HL-60 (cell line): ENCODE measurements around the gene PPP6C.

ENCODE experiments used
- DNase-seq, 2 experiments: peaks; one replicate each; pipeline ENCODE4 v3.0.0-alpha.2; 2010 to 2020; ENCODE audit warnings: low read depth in 1 of 2, low spot score in 1 of 2
- H3K27ac ChIP-seq: fragments of 250-450 bp; sonication (Bioruptor Pico); replicated peaks from 2 replicates; pipeline ENCODE4 v1.5.1; 2020; ENCODE audit warnings: mild to moderate bottlenecking, moderate library complexity
- H3K27me3 ChIP-seq: fragments of 250-450 bp; sonication (Bioruptor Pico); 2 replicates; pipeline ENCODE4 v1.5.1; 2021; ENCODE audit warnings: mild to moderate bottlenecking, moderate library complexity; ENCODE audit not compliant: insufficient read depth, poor library complexity, severe bottlenecking
- H3K4me3 ChIP-seq: replicated peaks from 2 replicates; pipeline ENCODE4 v1.5.1; 2011; ENCODE audit warnings: mild to moderate bottlenecking, control low read depth, low read length; ENCODE audit not compliant: insufficient read depth
- GABPA ChIP-seq: IDR thresholded peaks from 2 replicates; pipeline ENCODE4 v1.6.1; 2012; ENCODE audit warnings: low read depth
- POLR2AphosphoS5 ChIP-seq: IDR thresholded peaks from 2 replicates; pipeline ENCODE4 v1.6.1; 2012; ENCODE audit warnings: low read depth
- SPI1 ChIP-seq: IDR thresholded peaks from 2 replicates; pipeline ENCODE4 v1.6.1; 2012; ENCODE audit warnings: low read depth, mild to moderate bottlenecking, borderline replicate concordance
- TF ChIP-seq, protein P1 (sequence below): IDR thresholded peaks from 2 replicates; pipeline ENCODE4 v1.6.1; 2012; ENCODE audit warnings: low read depth; ENCODE audit not compliant: insufficient replicate concordance
- TF ChIP-seq, protein P2 (sequence below): IDR thresholded peaks from one replicate; pipeline ENCODE4 v1.5.1; 2011; ENCODE audit warnings: low read length, control low read depth, inconsistent platforms; ENCODE audit not compliant: insufficient read depth

PPP6C gene

DNA sequence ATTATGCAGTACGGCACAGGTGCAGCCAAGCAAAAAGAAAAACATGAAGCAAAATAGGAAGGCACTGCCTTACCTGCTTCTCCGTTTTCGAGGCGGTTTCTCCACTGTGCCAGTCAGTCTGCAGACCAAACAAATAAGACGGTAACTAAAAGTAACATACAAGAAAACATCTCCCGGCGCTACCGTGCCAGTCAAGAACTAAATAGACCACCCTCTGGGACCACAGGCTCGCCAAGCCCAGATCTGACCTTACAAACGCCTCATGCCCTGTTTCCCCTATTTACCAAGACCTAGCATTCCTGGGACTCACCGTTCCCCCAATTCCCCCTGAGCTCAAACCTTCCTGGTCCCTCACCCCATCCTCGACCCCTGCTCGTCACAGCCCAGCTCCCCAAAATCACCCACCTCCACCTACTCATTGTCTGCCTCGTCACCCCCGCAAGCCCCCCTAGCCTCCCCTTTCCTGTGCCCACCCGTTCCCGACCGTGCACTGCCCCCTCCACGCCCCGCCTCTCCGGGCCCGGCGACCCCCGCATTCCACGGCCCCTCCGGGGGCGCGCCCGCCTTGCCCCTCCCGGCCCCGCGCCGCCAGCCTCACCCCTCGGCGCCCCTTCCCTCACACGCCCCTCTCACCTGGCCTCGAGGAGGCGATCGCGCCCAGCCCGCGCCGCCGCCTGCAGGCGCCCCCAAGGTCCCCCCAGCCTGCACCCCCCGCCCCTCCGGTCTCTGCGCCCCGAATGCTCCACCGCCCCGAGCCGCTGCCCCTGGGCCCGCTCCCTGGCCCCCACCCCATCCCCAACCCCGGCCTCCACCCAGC lies 46.8 kb downstream of the PPP6C start:
- TF ChIP-seq GABPA (no peak), SPI1 (no peak), POLR2AphosphoS5 (no peak)
- TF ChIP-seq, protein P1, sequence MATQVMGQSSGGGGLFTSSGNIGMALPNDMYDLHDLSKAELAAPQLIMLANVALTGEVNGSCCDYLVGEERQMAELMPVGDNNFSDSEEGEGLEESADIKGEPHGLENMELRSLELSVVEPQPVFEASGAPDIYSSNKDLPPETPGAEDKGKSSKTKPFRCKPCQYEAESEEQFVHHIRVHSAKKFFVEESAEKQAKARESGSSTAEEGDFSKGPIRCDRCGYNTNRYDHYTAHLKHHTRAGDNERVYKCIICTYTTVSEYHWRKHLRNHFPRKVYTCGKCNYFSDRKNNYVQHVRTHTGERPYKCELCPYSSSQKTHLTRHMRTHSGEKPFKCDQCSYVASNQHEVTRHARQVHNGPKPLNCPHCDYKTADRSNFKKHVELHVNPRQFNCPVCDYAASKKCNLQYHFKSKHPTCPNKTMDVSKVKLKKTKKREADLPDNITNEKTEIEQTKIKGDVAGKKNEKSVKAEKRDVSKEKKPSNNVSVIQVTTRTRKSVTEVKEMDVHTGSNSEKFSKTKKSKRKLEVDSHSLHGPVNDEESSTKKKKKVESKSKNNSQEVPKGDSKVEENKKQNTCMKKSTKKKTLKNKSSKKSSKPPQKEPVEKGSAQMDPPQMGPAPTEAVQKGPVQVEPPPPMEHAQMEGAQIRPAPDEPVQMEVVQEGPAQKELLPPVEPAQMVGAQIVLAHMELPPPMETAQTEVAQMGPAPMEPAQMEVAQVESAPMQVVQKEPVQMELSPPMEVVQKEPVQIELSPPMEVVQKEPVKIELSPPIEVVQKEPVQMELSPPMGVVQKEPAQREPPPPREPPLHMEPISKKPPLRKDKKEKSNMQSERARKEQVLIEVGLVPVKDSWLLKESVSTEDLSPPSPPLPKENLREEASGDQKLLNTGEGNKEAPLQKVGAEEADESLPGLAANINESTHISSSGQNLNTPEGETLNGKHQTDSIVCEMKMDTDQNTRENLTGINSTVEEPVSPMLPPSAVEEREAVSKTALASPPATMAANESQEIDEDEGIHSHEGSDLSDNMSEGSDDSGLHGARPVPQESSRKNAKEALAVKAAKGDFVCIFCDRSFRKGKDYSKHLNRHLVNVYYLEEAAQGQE: no peak
- TF ChIP-seq, protein P2, sequence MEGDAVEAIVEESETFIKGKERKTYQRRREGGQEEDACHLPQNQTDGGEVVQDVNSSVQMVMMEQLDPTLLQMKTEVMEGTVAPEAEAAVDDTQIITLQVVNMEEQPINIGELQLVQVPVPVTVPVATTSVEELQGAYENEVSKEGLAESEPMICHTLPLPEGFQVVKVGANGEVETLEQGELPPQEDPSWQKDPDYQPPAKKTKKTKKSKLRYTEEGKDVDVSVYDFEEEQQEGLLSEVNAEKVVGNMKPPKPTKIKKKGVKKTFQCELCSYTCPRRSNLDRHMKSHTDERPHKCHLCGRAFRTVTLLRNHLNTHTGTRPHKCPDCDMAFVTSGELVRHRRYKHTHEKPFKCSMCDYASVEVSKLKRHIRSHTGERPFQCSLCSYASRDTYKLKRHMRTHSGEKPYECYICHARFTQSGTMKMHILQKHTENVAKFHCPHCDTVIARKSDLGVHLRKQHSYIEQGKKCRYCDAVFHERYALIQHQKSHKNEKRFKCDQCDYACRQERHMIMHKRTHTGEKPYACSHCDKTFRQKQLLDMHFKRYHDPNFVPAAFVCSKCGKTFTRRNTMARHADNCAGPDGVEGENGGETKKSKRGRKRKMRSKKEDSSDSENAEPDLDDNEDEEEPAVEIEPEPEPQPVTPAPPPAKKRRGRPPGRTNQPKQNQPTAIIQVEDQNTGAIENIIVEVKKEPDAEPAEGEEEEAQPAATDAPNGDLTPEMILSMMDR: no peak
- Histone ChIP-seq H3K4me3 (peak overlapping the region; percentile 82), H3K27me3 (no peaks in the 10 kb centered on the region), H3K27ac (no peak overlapping the region)
- peak in 1 of 2 experiments; percentile 11 for DNase-seq

DNA sequence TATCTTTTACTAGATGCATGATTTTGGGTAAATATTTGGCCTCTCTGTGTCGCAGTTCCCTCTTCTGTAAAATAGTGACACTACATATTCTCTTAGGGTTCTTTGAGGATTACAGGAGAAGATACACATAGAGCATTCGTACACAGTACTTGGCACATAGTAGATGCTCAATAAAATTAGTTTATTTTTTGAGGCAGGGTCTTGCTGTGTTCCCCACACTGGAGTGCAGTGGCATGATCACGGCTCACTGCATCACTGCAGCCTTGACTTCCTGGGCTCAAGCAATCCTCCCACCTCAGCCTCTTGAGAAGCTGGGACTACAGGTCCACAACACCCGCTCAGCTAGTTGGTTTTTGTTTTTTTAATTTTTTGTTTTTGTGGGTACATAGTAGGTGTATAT lies 47.9 kb downstream of the PPP6C start:
- TF ChIP-seq SPI1: no peak
- TF ChIP-seq POLR2AphosphoS5: no peak
- no peak for TF ChIP-seq GABPA
- TF ChIP-seq, protein P2: no peak
- TF ChIP-seq, protein P1: no peak
- H3K27ac ChIP-seq: no peak overlapping the region
- H3K4me3 ChIP-seq: no peak overlapping the region
- H3K27me3 ChIP-seq: no peaks in the 10 kb centered on the region
- DNase-seq: no peak

DNA sequence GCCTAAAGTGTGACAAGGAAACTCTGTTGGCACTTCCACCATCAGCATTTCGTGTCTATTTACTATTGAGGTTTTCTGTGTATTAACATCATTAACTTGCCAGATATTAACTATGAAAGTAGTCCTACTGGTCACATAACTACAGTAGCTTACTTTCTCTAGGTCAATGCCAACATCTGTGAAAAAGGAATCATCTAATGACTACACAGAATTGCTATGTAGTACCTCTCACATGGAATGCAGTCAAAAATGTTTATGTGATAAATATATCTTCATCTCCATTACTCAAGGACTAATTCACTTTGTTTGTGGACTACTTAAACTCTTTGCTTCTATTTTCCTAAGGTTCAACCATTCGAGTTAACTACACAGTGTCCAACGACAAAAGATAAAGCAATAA lies 48.4 kb downstream of the PPP6C start:
- DNase-seq: no peak

More for the DNA sequence above, 48.4 kb downstream of the PPP6C start:
- TF ChIP-seq, protein P1: no peak
- TF ChIP-seq, protein P2: no peak
- TF ChIP-seq POLR2AphosphoS5 (no peak), GABPA (no peak), SPI1 (no peak)
- Histone ChIP-seq H3K27ac (no peak overlapping the region), H3K4me3 (no peak overlapping the region), H3K27me3 (no peaks in the 10 kb centered on the region)
